Mucosa of gallbladder (tissue), 1 donor: ENCODE measurements around the gene LMTK2. TPM values are rescaled to one million over a fixed set of nuclear protein-coding genes. Genes with fewer than 3 reads are reported as not detected.

Experiments used
- total RNA-seq: library from RNA; stranded (reverse); gene quantifications from one replicate; pipeline ENCODE4 v1.2.1, GENCODE V29; 2021
- donor health status: DM: no; HTN: no; CAD: no.

LMTK2 gene
- total RNA-seq, 1 donor from 2014 or later, result 31.2 TPM

Other genes with a start within 250 kb of the LMTK2 start
- gene ASNS, start 234.5 kb upstream of the LMTK2 start, total RNA-seq, result 21.1 TPM
- gene OCM2, start 116.7 kb upstream of the LMTK2 start, total RNA-seq, result not detected
- 3.3 TPM for gene BHLHA15, start 104.6 kb downstream of the LMTK2 start, total RNA-seq
- gene TECPR1, start 145.4 kb downstream of the LMTK2 start, total RNA-seq, result 42.3 TPM
- 198 TPM for gene BRI3, start 174.8 kb downstream of the LMTK2 start, total RNA-seq